K562 (cell line): ENCODE measurements around the gene DNAH9. TPM values are rescaled to one million over a fixed set of nuclear protein-coding genes. Genes with fewer than 3 reads are reported as not detected.
A peak's percentile ranks its signal among the peaks of the same experiment; 100 is the strongest.

Experiments used
- ATAC-seq: fragments of 200-7000 bp; cut with Tn5 transposase; 3 replicates; pipeline ENCODE4 v1.9.1; 2020; ENCODE audit warnings: moderate library complexity
- BruUV-seq: library from RNA; stranded (reverse); fragments of 400-500 nt; replicated peaks from 2 replicates; lab custom pipeline; 2021; lab: Mats Ljungman, UMichigan
- CTCF ChIA-PET: fragments of 300-600 bp; formaldehyde crosslinking; extraction: SDS; loops from one replicate; lab custom pipeline; 2021; ENCODE audit warnings: low intra/inter-chr PET ratio; lab: Yijun Ruan, JAX
- POLR2A ChIA-PET: fragments of 300-600, 350-650 bp; sonication (Branson Sonifier 250); formaldehyde crosslinking; extraction: SDS; loops from one replicate; lab custom pipeline; 2021; ENCODE audit warnings: antibody characterized with exemption, inconsistent platforms; lab: Yijun Ruan, JAX
- DNase-seq, 4 experiments: peaks; one replicate each; pipeline versions ENCODE4 v3.0.0 to v3.0.0-alpha.2; 2011 to 2018; ENCODE audit warnings: low spot score in 3 of 4, mixed read lengths in 3 of 4; ENCODE audit errors: extremely low read depth in 1 of 4
- FAIRE-seq: peaks from 2 replicates; lab custom pipeline; 2011; peaks lifted over from hg19 to GRCh38; lab: Jason Lieb, UNC
- H2AFZ ChIP-seq: 2 replicates; pipeline ENCODE4 v1.6.0; 2011; ENCODE audit warnings: low read depth, low read length, control low read depth, inconsistent platforms
- H3K27ac ChIP-seq: fragments of 200-600 bp; 3 replicates; pipeline ENCODE4 v1.8.0; 2011; ENCODE audit warnings: low read depth, mild to moderate bottlenecking, control low read depth, inconsistent platforms, low read length, moderate library complexity, mixed read lengths; ENCODE audit errors: extremely low read depth
- H3K27me3 ChIP-seq, 2 experiments: fragments of 300-600 bp in 1 of 2; 2 replicates in 1 of 2; 3 replicates in 1 of 2; pipeline versions ENCODE4 v1.6.0 to v1.8.0; 2011; ENCODE audit warnings: inconsistent platforms in 2 of 2, low read length in 2 of 2, mild to moderate bottlenecking in 1 of 2, mixed read lengths in 1 of 2, moderate library complexity in 1 of 2; ENCODE audit not compliant: control insufficient read depth in 2 of 2, insufficient read depth in 2 of 2
- H3K36me3 ChIP-seq: fragments of 300-600 bp; 3 replicates; pipeline ENCODE4 v1.8.0; 2011; ENCODE audit warnings: mild to moderate bottlenecking, low read length, inconsistent platforms; ENCODE audit not compliant: control insufficient read depth, insufficient read depth
- H3K4me1 ChIP-seq, 2 experiments: fragments of 200-600 bp in 1 of 2; replicated peaks in 1 of 2; 2 replicates in 1 of 2; 3 replicates in 1 of 2; pipeline versions ENCODE4 v1.5.1 to v1.8.0; 2011; ENCODE audit warnings: inconsistent platforms in 2 of 2, low read length in 2 of 2, mild to moderate bottlenecking in 1 of 2, mixed read lengths in 1 of 2, moderate library complexity in 1 of 2; ENCODE audit not compliant: control insufficient read depth in 2 of 2, insufficient read depth in 2 of 2
- H3K4me2 ChIP-seq: 2 replicates; pipeline ENCODE4 v1.6.1; 2011; ENCODE audit warnings: low read length, control low read depth, inconsistent platforms, mixed read lengths; ENCODE audit not compliant: insufficient read depth
- H3K4me3 ChIP-seq: fragments of 200-600 bp; sonication (generic), shearing (Covaris generic); 2 replicates; pipeline ENCODE4 v1.5.1; 2016; ENCODE audit warnings: control low read depth, inconsistent platforms
- H3K79me2 ChIP-seq: fragments of 200-600 bp; 3 replicates; pipeline ENCODE4 v1.8.0; 2011; ENCODE audit warnings: low read length, inconsistent platforms; ENCODE audit not compliant: control insufficient read depth, insufficient read depth
- H3K9ac ChIP-seq, 2 experiments: 2 replicates each; pipeline versions ENCODE4 v1.6.0 to v1.6.1; 2011; ENCODE audit warnings: low read depth in 2 of 2, low read length in 2 of 2, control low read depth in 1 of 2, inconsistent platforms in 1 of 2, mild to moderate bottlenecking in 1 of 2, mixed read lengths in 1 of 2; ENCODE audit not compliant: insufficient read depth in 1 of 2
- H3K9me1 ChIP-seq: one replicate; pipeline ENCODE4 v1.6.0; 2011; ENCODE audit warnings: inconsistent platforms, mild to moderate bottlenecking, low read length, moderate library complexity; ENCODE audit not compliant: control insufficient read depth, insufficient read depth
- H3K9me3 ChIP-seq: replicated peaks from 2 replicates; pipeline ENCODE4 v1.5.1; 2011; ENCODE audit warnings: low read depth, low read length, inconsistent platforms; ENCODE audit not compliant: control insufficient read depth, insufficient read depth
- H4K20me1 ChIP-seq: replicated peaks from 2 replicates; pipeline ENCODE4 v1.6.1; 2011; ENCODE audit warnings: low read length, inconsistent platforms, mixed read lengths; ENCODE audit not compliant: control insufficient read depth, insufficient read depth
- CBX5 ChIP-seq: IDR thresholded peaks from 2 replicates; pipeline ENCODE4 v1.6.1; 2014; ENCODE audit warnings: low read depth, borderline replicate concordance
- ESRRA ChIP-seq: fragments of 450-650 bp; IDR thresholded peaks from 2 replicates; pipeline ENCODE4 v1.6.1; 2014; ENCODE audit warnings: low read depth, mild to moderate bottlenecking, moderate library complexity, borderline replicate concordance
- ETV6 ChIP-seq, 3 experiments: fragments of 150-350 bp in 1 of 3; sonication (generic) in 1 of 3; formaldehyde crosslinking in 1 of 3; IDR thresholded peaks; 2 replicates each; pipeline versions ENCODE4 v1.6.1 to v1.8.0; 2014 to 2022; ENCODE audit warnings: borderline replicate concordance in 2 of 3, low read depth in 2 of 3, antibody characterized with exemption in 1 of 3, low read length in 1 of 3, mild to moderate bottlenecking in 1 of 3, missing genetic modification reagents in 1 of 3
- FOXP1 ChIP-seq: sonication (generic); formaldehyde crosslinking; IDR thresholded peaks from 2 replicates; pipeline ENCODE4 v1.8.0; 2022; ENCODE audit warnings: mild to moderate bottlenecking, missing genetic modification reagents
- PCBP1 ChIP-seq: fragments of 200-400 bp; formaldehyde crosslinking; IDR thresholded peaks from 2 replicates; pipeline ENCODE4 v1.6.1; 2018; ENCODE audit warnings: mild to moderate bottlenecking, low read depth, low read length; ENCODE audit not compliant: poor library complexity, severe bottlenecking
- PKNOX1 ChIP-seq: fragments of 450-650 bp; IDR thresholded peaks from 2 replicates; pipeline ENCODE4 v1.6.1; 2016
- SMARCE1 ChIP-seq: fragments of 450-650 bp; IDR thresholded peaks from 2 replicates; pipeline ENCODE4 v1.7.1; 2016; ENCODE audit warnings: mild to moderate bottlenecking
- SOX6 ChIP-seq: fragments of 450-650 bp; IDR thresholded peaks from 2 replicates; pipeline ENCODE4 v1.6.1; 2014; ENCODE audit warnings: mild to moderate bottlenecking
- TFAM ChIP-seq: fragments of 250-450 bp; sonication (Bioruptor Pico); conservative IDR thresholded peaks from 2 replicates; pipeline ENCODE4 v1.5.0; 2021; ENCODE audit warnings: mild to moderate bottlenecking, moderate library complexity
- ZNF311 ChIP-seq: fragments of 250-450 bp; sonication (Bioruptor Pico); IDR thresholded peaks from 2 replicates; pipeline ENCODE4 v1.4.0; 2020; ENCODE audit warnings: mild to moderate bottlenecking, moderate library complexity
- WGBS: fragments of 100-300 bp; shearing (Covaris generic); methylation state at CpG from one replicate; pipeline ENCODE4 v1.1.6; 2016; ENCODE audit warnings: low coverage, mixed read lengths; ENCODE audit not compliant: insufficient coverage; ENCODE audit errors: missing lambda C conversion rate; 5-methylcytosine and 5-hydroxymethylcytosine counted together
- in situ Hi-C: fragments of 300-500 bp; cut with MboI; formaldehyde crosslinking; loops from 4 replicates; pipeline ENCODE4 v1.15.0; 2018; ENCODE audit warnings: inconsistent platforms, mixed read lengths
- intact Hi-C: fragments of 100-400 bp; cut with micrococcal nuclease; formaldehyde crosslinking; loops from 2 replicates; pipeline ENCODE4 v1.14.2; 2022
- polyA plus RNA-seq, 8 experiments: library from polyadenylated mRNA; depleted of rRNA in 4 of 8; stranded (reverse) in 5 of 8; unstranded in 3 of 8; fragments of >200 nt; fragmentation: Nextera tagmentation in 2 of 8; fragmentation: Illumina TruSeq in 1 of 8; extraction: Ambion mirVana in 2 of 8; extraction: Trizol in 1 of 8; gene quantifications; 2 replicates each; pipeline versions ENCODE4 v1.2.1 to v1.2.3, GENCODE V29; 2011 to 2014; ENCODE audit warnings: inconsistent platforms in 1 of 8, missing spikeins in 1 of 8
- total RNA-seq, 7 experiments: library from RNA; depleted of rRNA in 6 of 7; stranded (reverse); fragments of >200 nt in 6 of 7; fragmentation: Illumina TruSeq in 2 of 7; extraction: Trizol in 2 of 7; gene quantifications; 2 replicates each; pipeline versions ENCODE4 v1.2.1 to v1.2.3, GENCODE V29; 2011 to 2021; ENCODE audit warnings: low replicate concordance in 1 of 7
- TF ChIP-seq, protein P1 (sequence below), 2 experiments: fragments of 450-650 bp in 1 of 2; sonication (generic) in 1 of 2; formaldehyde crosslinking in 1 of 2; IDR thresholded peaks; 2 replicates each; pipeline versions ENCODE4 v1.7.1 to v1.9.0; 2016 to 2022; ENCODE audit warnings: inconsistent platforms in 1 of 2, mild to moderate bottlenecking in 1 of 2, missing genetic modification reagents in 1 of 2

Gene DNAH9
- total and polyA plus RNA-seq, 9 of the 15 experiments (the other 6 are each of a cell fraction or from before 2014, with no cell fraction given): not detected

GRCh38 chr17:11825572-11826209 is 227.4 kb downstream of the DNAH9 start:
- CTCF ChIA-PET: no interaction called here
- Histone ChIP-seq H3K27ac (no peak overlapping the region), H3K9ac (no peak overlapping the region), H3K9me3 (no peaks in the 10 kb centered on the region), H2AFZ (no peak overlapping the region), H3K4me3 (no peak overlapping the region), H3K27me3 (peaks cover 0 to 7% of the 10 kb centered on the region in 2 experiments; a peak in 2 of 5 replicates), H3K4me2 (no peak overlapping the region), H4K20me1 (no peaks in the 10 kb centered on the region), H3K79me2 (no peaks in the 10 kb centered on the region), H3K9me1 (no peaks in the 10 kb centered on the region), H3K4me1 (no peaks in the 10 kb centered on the region), H3K36me3 (no peaks in the 10 kb centered on the region)
- no peak for FAIRE-seq
- intact Hi-C loops: no loop called here
- DNase-seq: peak in 1 of 4 experiments; percentile 0
- no TSS peak for BruUV-seq
- POLR2A ChIA-PET: no interaction called here
- WGBS: 0% methylated on average over 1 of the region's 1 CpG
- in situ Hi-C loops: no loop called here
- ATAC-seq: no peak
- TF ChIP-seq PKNOX1 (peak; percentile 41), FOXP1 (CRISPR knock-in tag) (no peak), ESRRA (no peak), PCBP1 (no peak), CBX5 (no peak), TFAM (no peak), ZNF311 (no peak), SMARCE1 (no peak), SOX6 (peak; percentile 59), ETV6 (IDR thresholded peaks at IDR 0.05; ENCODE audit: borderline replicate concordance in 1 of 2, low read depth in 2 of 2, low read length in 1 of 2) (no peak), ETV6 (CRISPR knock-in tag; IDR thresholded peaks at IDR 0.05; ENCODE audit: borderline replicate concordance) (no peak)
- TF ChIP-seq, protein P1, sequence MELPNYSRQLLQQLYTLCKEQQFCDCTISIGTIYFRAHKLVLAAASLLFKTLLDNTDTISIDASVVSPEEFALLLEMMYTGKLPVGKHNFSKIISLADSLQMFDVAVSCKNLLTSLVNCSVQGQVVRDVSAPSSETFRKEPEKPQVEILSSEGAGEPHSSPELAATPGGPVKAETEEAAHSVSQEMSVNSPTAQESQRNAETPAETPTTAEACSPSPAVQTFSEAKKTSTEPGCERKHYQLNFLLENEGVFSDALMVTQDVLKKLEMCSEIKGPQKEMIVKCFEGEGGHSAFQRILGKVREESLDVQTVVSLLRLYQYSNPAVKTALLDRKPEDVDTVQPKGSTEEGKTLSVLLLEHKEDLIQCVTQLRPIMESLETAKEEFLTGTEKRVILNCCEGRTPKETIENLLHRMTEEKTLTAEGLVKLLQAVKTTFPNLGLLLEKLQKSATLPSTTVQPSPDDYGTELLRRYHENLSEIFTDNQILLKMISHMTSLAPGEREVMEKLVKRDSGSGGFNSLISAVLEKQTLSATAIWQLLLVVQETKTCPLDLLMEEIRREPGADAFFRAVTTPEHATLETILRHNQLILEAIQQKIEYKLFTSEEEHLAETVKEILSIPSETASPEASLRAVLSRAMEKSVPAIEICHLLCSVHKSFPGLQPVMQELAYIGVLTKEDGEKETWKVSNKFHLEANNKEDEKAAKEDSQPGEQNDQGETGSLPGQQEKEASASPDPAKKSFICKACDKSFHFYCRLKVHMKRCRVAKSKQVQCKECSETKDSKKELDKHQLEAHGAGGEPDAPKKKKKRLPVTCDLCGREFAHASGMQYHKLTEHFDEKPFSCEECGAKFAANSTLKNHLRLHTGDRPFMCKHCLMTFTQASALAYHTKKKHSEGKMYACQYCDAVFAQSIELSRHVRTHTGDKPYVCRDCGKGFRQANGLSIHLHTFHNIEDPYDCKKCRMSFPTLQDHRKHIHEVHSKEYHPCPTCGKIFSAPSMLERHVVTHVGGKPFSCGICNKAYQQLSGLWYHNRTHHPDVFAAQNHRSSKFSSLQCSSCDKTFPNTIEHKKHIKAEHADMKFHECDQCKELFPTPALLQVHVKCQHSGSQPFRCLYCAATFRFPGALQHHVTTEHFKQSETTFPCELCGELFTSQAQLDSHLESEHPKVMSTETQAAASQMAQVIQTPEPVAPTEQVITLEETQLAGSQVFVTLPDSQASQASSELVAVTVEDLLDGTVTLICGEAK (IDR thresholded peaks at IDR 0.05): no peak
- TF ChIP-seq, protein P1 (CRISPR knock-in tag; IDR thresholded peaks at IDR 0.05): no peak
